Gastroesophageal sphincter (tissue), 3 donors: ENCODE results near the gene ATP9A.

Source experiments
- CTCF ChIP-seq, 4 experiments: fragments of 200-600 bp in 2 of 4; fragments of 450-650 bp in 2 of 4; sonication (generic) in 1 of 4; IDR thresholded peaks; one replicate each; pipeline ENCODE4 v1.5.1; 2017 to 2019; ENCODE audit warnings: antibody characterized with exemption in 4 of 4, mild to moderate bottlenecking in 2 of 4, moderate library complexity in 2 of 4
- EP300 ChIP-seq: sonication (generic); formaldehyde crosslinking; IDR thresholded peaks from one replicate; pipeline ENCODE4 v1.6.1; 2017; ENCODE audit warnings: antibody characterized with exemption, mild to moderate bottlenecking
- POLR2A ChIP-seq, 2 donors: fragments of 450-650 bp; IDR thresholded peaks; one replicate each; pipeline ENCODE4 v1.6.1; 2017; ENCODE audit warnings: antibody characterized with exemption in 2 of 2, mild to moderate bottlenecking in 2 of 2, moderate library complexity in 1 of 2
- POLR2AphosphoS5 ChIP-seq: sonication (generic); formaldehyde crosslinking; IDR thresholded peaks from one replicate; pipeline ENCODE4 v1.6.1; 2017; ENCODE audit warnings: antibody characterized with exemption

- TF ChIP-seq POLR2A (IDR thresholded peaks at IDR 0.05) (no peak), POLR2AphosphoS5 (no peak), CTCF (IDR thresholded peaks at IDR 0.05) (no peak), EP300 (no peak)
These were observed 163.3 kb downstream of the ATP9A start for GRCh38 chr20:51604851-51605250.
